Keratinocyte (primary cell): ENCODE results near the gene KIDINS220. TPM values are rescaled to one million over a fixed set of nuclear protein-coding genes. Genes with fewer than 3 reads are reported as not detected.

ENCODE experiments used
- DNase-seq: peaks from one replicate; pipeline ENCODE4 v3.0.0-alpha.2; 2011; ENCODE audit warnings: low read depth, missing footprints, low spot score
- FAIRE-seq: peaks from 2 replicates; lab custom pipeline; 2011; peaks lifted over from hg19 to GRCh38; lab: Jason Lieb, UNC
- H2AFZ ChIP-seq: 2 replicates; pipeline ENCODE4 v1.6.0; 2012; ENCODE audit warnings: low read length, control low read depth, inconsistent platforms; ENCODE audit not compliant: control insufficient read depth
- H3K27ac ChIP-seq: 2 replicates; pipeline ENCODE4 v1.5.1; 2011; ENCODE audit warnings: low read length; ENCODE audit not compliant: control insufficient read depth, insufficient read depth
- H3K27me3 ChIP-seq: 3 replicates; pipeline ENCODE4 v1.6.0; 2011; ENCODE audit warnings: low read length; ENCODE audit not compliant: control insufficient read depth, insufficient read depth; ENCODE audit errors: extremely low read depth
- H3K36me3 ChIP-seq, 2 experiments: 2 replicates in 1 of 2; 3 replicates in 1 of 2; pipeline ENCODE4 v1.5.1; 2011; ENCODE audit warnings: low read length in 2 of 2, mild to moderate bottlenecking in 1 of 2; ENCODE audit not compliant: control insufficient read depth in 2 of 2, insufficient read depth in 2 of 2; ENCODE audit errors: extremely low read depth in 1 of 2
- H3K4me1 ChIP-seq: 3 replicates; pipeline ENCODE4 v1.5.1; 2011; ENCODE audit warnings: low read length; ENCODE audit not compliant: control insufficient read depth, insufficient read depth; ENCODE audit errors: extremely low read depth
- H3K4me2 ChIP-seq: 3 replicates; pipeline ENCODE4 v1.6.0; 2011; ENCODE audit warnings: low read depth, low read length; ENCODE audit not compliant: control insufficient read depth, insufficient read depth; ENCODE audit errors: extremely low read depth
- H3K4me3 ChIP-seq, 3 experiments: fragments of 200-600 bp in 1 of 3; sonication (generic) in 1 of 3; 2 replicates in 2 of 3; 3 replicates in 1 of 3; pipeline ENCODE4 v1.5.1; 2011 to 2016; ENCODE audit warnings: low read length in 3 of 3, mild to moderate bottlenecking in 3 of 3, control low read depth in 2 of 3, inconsistent platforms in 1 of 3, low read depth in 1 of 3, mixed read lengths in 1 of 3, mixed run types in 1 of 3, moderate library complexity in 1 of 3; ENCODE audit not compliant: control insufficient read depth in 2 of 3, insufficient read depth in 2 of 3; ENCODE audit errors: extremely low read depth in 1 of 3
- H3K79me2 ChIP-seq: 2 replicates; pipeline ENCODE4 v1.6.0; 2012; ENCODE audit warnings: low read length; ENCODE audit not compliant: control insufficient read depth, insufficient read depth
- H3K9ac ChIP-seq: 3 replicates; pipeline ENCODE4 v1.6.0; 2011; ENCODE audit warnings: low read length; ENCODE audit not compliant: control insufficient read depth, insufficient read depth; ENCODE audit errors: extremely low read depth
- H3K9me1 ChIP-seq: 3 replicates; pipeline ENCODE4 v1.6.0; 2011; ENCODE audit warnings: low read length; ENCODE audit not compliant: control insufficient read depth, insufficient read depth; ENCODE audit errors: extremely low read depth
- H3K9me3 ChIP-seq: 2 replicates; pipeline ENCODE4 v1.5.1; 2012; ENCODE audit warnings: low read depth, low read length; ENCODE audit not compliant: control insufficient read depth
- H4K20me1 ChIP-seq: 3 replicates; pipeline ENCODE4 v1.6.0; 2011; ENCODE audit warnings: low read length; ENCODE audit not compliant: control insufficient read depth, insufficient read depth; ENCODE audit errors: extremely low read depth
- EZH2 ChIP-seq: IDR thresholded peaks from one replicate; pipeline ENCODE4 v1.6.1; 2012; ENCODE audit warnings: inconsistent platforms, mild to moderate bottlenecking, low read length, moderate library complexity
- dilution Hi-C: fragments of 300-500 bp; cut with MboI; formaldehyde crosslinking; loops from one replicate; pipeline ENCODE4 v1.7.0; 2020; ENCODE audit warnings: low sequenced_read_pairs; ENCODE audit not compliant: extremely low pct_ligation_motif_present
- polyA plus RNA-seq, 5 experiments: library from polyadenylated mRNA; depleted of rRNA in 3 of 5; stranded (reverse) in 3 of 5; stranded (forward) in 1 of 5; unstranded in 1 of 5; fragments of >200 nt; gene quantifications; 1 replicate in 1 of 5; 2 replicates in 3 of 5; 3 replicates in 1 of 5; pipeline versions ENCODE4 v1.2.1 to v1.2.3, GENCODE V29; 2011 to 2012; ENCODE audit warnings: missing spikeins in 2 of 5, low read depth in 1 of 5, low replicate concordance in 1 of 5
- TF ChIP-seq, protein P1 (sequence below), 3 experiments: IDR thresholded peaks in 1 of 3; conservative IDR thresholded peaks in 1 of 3; optimal IDR thresholded peaks in 1 of 3; 2 replicates in 2 of 3; 3 replicates in 1 of 3; pipeline versions ENCODE3 to v1.5.1; 2011; ENCODE audit warnings: low read length in 3 of 3, mild to moderate bottlenecking in 3 of 3, moderate library complexity in 2 of 3, control low read depth in 1 of 3, inconsistent platforms in 1 of 3; ENCODE audit not compliant: insufficient read depth in 2 of 3; ENCODE audit errors: extremely low read depth in 1 of 3

KIDINS220 gene
- polyA plus RNA-seq, 1 donor (not counting 4 experiments of a cell fraction or from before 2014, with no cell fraction given): 28.8 TPM

DNA sequence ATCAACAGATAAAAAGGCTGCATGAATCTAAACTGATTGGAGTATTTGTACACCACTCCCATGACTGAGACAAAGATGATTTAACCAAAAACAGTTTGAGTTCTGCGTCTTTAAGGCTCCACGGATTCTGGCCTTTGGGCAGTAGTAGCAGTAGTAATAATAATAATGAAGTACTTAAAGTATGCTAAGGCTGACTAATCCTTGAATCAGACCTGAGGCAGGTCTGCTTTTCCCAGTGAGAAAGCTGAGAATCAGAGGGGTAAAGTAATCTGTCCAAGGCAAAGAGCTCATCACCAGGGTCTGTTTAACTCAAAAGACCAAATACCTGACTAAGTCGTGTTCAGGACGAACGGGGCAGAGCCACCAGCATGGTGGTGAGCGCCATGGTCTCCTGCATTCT, 94.2 kb downstream of the KIDINS220 start:
- Histone ChIP-seq H3K9me1 (no peaks in the 10 kb centered on the region), H3K27me3 (no peaks in the 10 kb centered on the region), H2AFZ (no peak overlapping the region), H3K4me2 (no peak overlapping the region), H4K20me1 (no peaks in the 10 kb centered on the region), H3K4me1 (no peaks in the 10 kb centered on the region), H3K27ac (no peak overlapping the region), H3K9me3 (no peaks in the 10 kb centered on the region), H3K36me3 (peaks cover 0 to 3% of the 10 kb centered on the region in 2 experiments), H3K79me2 (no peaks in the 10 kb centered on the region), H3K9ac (no peak overlapping the region), H3K4me3 (no peak overlapping the region)
- no peak for TF ChIP-seq EZH2
- TF ChIP-seq, protein P1, sequence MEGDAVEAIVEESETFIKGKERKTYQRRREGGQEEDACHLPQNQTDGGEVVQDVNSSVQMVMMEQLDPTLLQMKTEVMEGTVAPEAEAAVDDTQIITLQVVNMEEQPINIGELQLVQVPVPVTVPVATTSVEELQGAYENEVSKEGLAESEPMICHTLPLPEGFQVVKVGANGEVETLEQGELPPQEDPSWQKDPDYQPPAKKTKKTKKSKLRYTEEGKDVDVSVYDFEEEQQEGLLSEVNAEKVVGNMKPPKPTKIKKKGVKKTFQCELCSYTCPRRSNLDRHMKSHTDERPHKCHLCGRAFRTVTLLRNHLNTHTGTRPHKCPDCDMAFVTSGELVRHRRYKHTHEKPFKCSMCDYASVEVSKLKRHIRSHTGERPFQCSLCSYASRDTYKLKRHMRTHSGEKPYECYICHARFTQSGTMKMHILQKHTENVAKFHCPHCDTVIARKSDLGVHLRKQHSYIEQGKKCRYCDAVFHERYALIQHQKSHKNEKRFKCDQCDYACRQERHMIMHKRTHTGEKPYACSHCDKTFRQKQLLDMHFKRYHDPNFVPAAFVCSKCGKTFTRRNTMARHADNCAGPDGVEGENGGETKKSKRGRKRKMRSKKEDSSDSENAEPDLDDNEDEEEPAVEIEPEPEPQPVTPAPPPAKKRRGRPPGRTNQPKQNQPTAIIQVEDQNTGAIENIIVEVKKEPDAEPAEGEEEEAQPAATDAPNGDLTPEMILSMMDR (optimal IDR thresholded peaks at IDR 0.05 in 1 of 3, IDR thresholded peaks at IDR 0.05 in 1 of 3, conservative IDR thresholded peaks at IDR 0.05 in 1 of 3; ENCODE audit: extremely low read depth in 1 of 3, insufficient read depth in 2 of 3, low read length in 3 of 3): no peak
- DNase-seq: no peak
- dilution Hi-C loops: no loop called here
- no peak for FAIRE-seq

DNA sequence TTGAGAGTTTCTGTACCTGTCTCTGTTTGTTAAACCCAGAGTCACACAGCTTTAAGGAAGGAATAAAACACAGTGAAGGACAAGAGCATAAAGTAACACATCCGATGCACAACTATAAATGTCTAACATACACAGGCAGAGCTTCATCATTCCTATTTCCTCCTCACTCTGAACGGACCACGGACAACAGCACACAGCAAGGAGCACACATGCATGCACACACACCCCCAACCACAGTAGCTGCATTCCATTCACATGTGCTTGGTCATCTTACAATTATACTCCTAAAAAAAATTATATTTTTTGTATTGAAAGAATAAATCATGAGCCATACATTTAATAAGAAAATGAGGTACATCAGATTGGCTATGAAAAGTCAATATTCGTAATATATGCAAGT, 97.3 kb downstream of the KIDINS220 start:
- FAIRE-seq (no peak), DNase-seq (no peak)
- no peak overlapping the region for H3K27ac ChIP-seq
- no peak overlapping the region for H2AFZ ChIP-seq
- no peaks in the 10 kb centered on the region for H4K20me1 ChIP-seq
- H3K9me3 ChIP-seq: no peaks in the 10 kb centered on the region
- H3K79me2 ChIP-seq: no peaks in the 10 kb centered on the region
- TF ChIP-seq, protein P1 (optimal IDR thresholded peaks at IDR 0.05 in 1 of 3, IDR thresholded peaks at IDR 0.05 in 1 of 3, conservative IDR thresholded peaks at IDR 0.05 in 1 of 3; ENCODE audit: extremely low read depth in 1 of 3, insufficient read depth in 2 of 3, low read length in 3 of 3): no peak
- TF ChIP-seq EZH2: no peak
- no peak overlapping the region for H3K4me3 ChIP-seq
- peaks cover 0 to 1% of the 10 kb centered on the region in 2 experiments for H3K36me3 ChIP-seq
- H3K9me1 ChIP-seq: no peaks in the 10 kb centered on the region
- dilution Hi-C loops: no loop called here
- H3K9ac ChIP-seq: no peak overlapping the region
- no peak overlapping the region for H3K4me2 ChIP-seq
- H3K4me1 ChIP-seq: peaks cover 4% of the 10 kb centered on the region
- H3K27me3 ChIP-seq: no peaks in the 10 kb centered on the region
